Osteocyte (in vitro differentiated cells): ENCODE measurements around the gene KIF26A. TPM values are rescaled to one million over a fixed set of nuclear protein-coding genes. Genes with fewer than 3 reads are reported as not detected.

Source experiments
- DNase-seq: peaks from one replicate; pipeline ENCODE4 v3.0.0; 2021; ENCODE audit warnings: mixed read lengths; ENCODE audit not compliant: unreplicated experiment; ENCODE audit errors: extremely low spot score
- H3K27ac Mint-ChIP-seq: one replicate; pipeline ENCODE4 v1.8.0; 2021; ENCODE audit warnings: mild to moderate bottlenecking, mixed read lengths; ENCODE audit not compliant: unreplicated experiment
- H3K27me3 Mint-ChIP-seq: one replicate; pipeline ENCODE4 v1.8.0; 2021; ENCODE audit warnings: mixed read lengths; ENCODE audit not compliant: unreplicated experiment
- H3K36me3 Mint-ChIP-seq: one replicate; pipeline ENCODE4 v1.8.0; 2021; ENCODE audit warnings: mixed read lengths; ENCODE audit not compliant: unreplicated experiment
- H3K4me1 Mint-ChIP-seq: one replicate; pipeline ENCODE4 v1.8.0; 2021; ENCODE audit warnings: mixed read lengths; ENCODE audit not compliant: unreplicated experiment
- H3K4me3 Mint-ChIP-seq: one replicate; pipeline ENCODE4 v1.8.0; 2021; ENCODE audit warnings: mild to moderate bottlenecking, moderate library complexity, mixed read lengths; ENCODE audit not compliant: unreplicated experiment
- H3K9me3 Mint-ChIP-seq: one replicate; pipeline ENCODE4 v1.8.0; 2021; ENCODE audit warnings: mixed read lengths; ENCODE audit not compliant: unreplicated experiment
- total RNA-seq: library from RNA; stranded (reverse); gene quantifications from 2 replicates; pipeline ENCODE4 v1.2.1, GENCODE V29; 2021
- TF ChIP-seq, protein P1 (sequence below): fragments of 200-600 bp; sonication (generic); IDR thresholded peaks from 2 replicates; pipeline ENCODE4 v1.5.0; 2021; ENCODE audit warnings: antibody characterized with exemption, mild to moderate bottlenecking, moderate library complexity

KIF26A gene
- total RNA-seq, 1 donor from 2014 or later = 4.5 TPM

DNA sequence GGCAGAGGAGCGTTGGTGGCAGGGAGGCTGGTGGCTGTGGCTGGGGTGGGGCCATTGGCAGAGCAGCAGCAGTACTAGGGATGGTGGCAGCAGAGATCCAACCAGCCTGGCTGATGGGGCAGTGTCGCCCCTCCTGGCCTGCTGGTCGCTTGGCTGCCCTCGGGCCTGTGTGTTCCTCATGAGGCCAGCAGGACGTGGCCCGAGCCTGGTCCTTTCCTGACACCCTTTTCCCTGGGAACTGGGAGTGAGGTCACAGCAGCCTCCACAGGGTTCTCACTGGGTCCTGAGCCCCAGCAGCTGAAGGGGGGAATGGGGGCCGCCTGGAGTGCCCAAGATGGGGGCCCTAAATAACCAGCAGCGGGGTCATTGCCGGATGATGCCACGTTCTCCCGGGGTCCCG, 46.1 kb downstream of the KIF26A start:
- DNase-seq = no peak
- Mint-ChIP-seq H3K4me1 (peaks cover 15% of the 10 kb centered on the region), H3K27me3 (no peaks in the 10 kb centered on the region), H3K9me3 (no peaks in the 10 kb centered on the region), H3K4me3 (no peak overlapping the region), H3K36me3 (no peaks in the 10 kb centered on the region), H3K27ac (no peak overlapping the region)
- TF ChIP-seq, protein P1, sequence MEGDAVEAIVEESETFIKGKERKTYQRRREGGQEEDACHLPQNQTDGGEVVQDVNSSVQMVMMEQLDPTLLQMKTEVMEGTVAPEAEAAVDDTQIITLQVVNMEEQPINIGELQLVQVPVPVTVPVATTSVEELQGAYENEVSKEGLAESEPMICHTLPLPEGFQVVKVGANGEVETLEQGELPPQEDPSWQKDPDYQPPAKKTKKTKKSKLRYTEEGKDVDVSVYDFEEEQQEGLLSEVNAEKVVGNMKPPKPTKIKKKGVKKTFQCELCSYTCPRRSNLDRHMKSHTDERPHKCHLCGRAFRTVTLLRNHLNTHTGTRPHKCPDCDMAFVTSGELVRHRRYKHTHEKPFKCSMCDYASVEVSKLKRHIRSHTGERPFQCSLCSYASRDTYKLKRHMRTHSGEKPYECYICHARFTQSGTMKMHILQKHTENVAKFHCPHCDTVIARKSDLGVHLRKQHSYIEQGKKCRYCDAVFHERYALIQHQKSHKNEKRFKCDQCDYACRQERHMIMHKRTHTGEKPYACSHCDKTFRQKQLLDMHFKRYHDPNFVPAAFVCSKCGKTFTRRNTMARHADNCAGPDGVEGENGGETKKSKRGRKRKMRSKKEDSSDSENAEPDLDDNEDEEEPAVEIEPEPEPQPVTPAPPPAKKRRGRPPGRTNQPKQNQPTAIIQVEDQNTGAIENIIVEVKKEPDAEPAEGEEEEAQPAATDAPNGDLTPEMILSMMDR = no peak

DNA sequence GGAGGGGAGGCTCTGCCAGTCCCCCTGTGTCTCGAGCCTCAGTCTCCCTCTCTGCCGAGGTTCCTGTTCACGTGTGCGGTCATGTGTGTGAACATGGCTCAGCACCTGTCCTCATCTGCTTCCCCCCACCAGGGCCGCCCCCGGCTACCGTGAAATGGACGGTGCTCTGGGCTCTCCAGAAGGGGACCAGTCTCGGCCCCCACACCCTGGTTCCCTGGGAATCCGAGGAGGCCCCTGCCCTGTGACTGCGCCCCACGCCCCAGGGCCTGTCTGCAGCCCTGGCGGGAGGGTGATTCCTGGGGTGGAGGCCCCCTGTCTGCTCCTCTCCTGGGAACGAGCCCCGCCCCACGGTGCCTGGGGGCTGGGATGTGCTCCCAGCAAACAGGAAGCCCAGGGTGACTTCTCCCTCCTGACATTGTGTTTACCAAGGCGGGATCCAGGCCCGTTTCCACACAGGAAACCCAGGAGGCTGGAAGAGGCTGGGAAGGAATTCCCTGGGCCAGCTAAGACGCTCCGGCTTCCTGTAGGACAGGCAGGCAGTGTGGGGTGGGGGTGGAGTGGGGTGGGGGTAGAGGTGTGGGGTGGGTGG, 46.6 kb downstream of the KIF26A start:
- H3K27ac Mint-ChIP-seq = no peak overlapping the region

DNA sequence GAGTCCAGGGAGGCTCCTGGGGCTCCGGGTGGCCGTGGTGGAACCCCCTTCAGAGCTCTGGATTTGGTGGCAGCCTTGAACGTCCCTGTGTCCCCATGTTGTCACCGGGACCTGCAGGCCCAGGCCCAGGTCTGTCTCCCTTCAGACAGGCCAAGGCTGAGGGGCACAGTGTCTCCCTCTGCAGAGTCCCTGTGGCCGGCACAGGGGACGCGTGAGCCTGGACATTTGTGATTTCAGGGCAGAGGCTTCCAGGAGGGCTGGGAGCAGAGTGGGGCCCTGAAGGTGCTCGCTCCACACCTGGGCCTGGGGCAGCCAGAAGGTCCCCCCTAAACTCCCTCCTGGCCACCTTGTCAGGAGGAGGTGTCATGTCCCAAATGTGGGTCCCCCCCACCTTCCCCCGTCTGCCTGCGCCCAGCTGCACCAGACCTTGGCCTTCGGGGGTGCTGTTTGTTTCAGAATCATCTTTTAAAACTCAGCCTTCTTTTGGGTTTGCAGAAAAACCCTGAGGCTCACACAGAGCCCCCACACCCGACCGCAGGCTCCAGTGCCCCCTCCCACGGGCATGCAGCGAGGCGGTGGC, 47.6 kb downstream of the KIF26A start:
- TF ChIP-seq, protein P1 = no peak
- Mint-ChIP-seq H3K27me3 (no peaks in the 10 kb centered on the region), H3K27ac (no peak overlapping the region), H3K4me1 (peaks cover 14% of the 10 kb centered on the region), H3K36me3 (no peaks in the 10 kb centered on the region), H3K4me3 (no peak overlapping the region), H3K9me3 (no peaks in the 10 kb centered on the region)
- no peak for DNase-seq

More for the DNA sequence above, 46.6 kb downstream of the KIF26A start:
- H3K9me3 Mint-ChIP-seq = no peaks in the 10 kb centered on the region
- no peak for DNase-seq
- H3K4me3 Mint-ChIP-seq = no peak overlapping the region
- peaks cover 15% of the 10 kb centered on the region for H3K4me1 Mint-ChIP-seq
- no peaks in the 10 kb centered on the region for H3K36me3 Mint-ChIP-seq
- H3K27me3 Mint-ChIP-seq = no peaks in the 10 kb centered on the region
- TF ChIP-seq, protein P1 = no peak

DNA sequence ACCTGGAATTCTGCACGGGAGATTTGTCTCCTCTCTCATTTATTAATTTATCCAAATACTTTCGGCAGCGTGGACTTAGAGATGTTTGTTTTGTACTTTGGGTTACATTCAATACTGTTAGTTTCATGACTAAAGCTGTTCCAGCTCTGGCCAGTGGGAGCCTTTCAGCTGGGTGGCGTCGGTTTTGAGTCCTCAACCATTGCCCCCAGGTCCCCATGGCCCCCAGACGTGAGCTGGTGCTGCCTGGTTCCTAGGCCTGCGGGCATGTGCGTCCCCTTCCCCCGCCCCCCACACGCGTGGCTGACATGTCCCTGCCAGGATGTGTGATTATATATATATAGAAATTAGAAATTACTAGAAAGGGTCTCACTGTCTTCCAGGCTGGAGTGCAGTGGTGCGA, 48.2 kb downstream of the KIF26A start:
- no peaks in the 10 kb centered on the region for H3K36me3 Mint-ChIP-seq
- H3K27me3 Mint-ChIP-seq = no peaks in the 10 kb centered on the region
- no peaks in the 10 kb centered on the region for H3K9me3 Mint-ChIP-seq
- H3K27ac Mint-ChIP-seq = no peak overlapping the region
- TF ChIP-seq, protein P1 = no peak
- peaks cover 14% of the 10 kb centered on the region for H3K4me1 Mint-ChIP-seq
- DNase-seq = no peak
- H3K4me3 Mint-ChIP-seq = no peak overlapping the region

DNA sequence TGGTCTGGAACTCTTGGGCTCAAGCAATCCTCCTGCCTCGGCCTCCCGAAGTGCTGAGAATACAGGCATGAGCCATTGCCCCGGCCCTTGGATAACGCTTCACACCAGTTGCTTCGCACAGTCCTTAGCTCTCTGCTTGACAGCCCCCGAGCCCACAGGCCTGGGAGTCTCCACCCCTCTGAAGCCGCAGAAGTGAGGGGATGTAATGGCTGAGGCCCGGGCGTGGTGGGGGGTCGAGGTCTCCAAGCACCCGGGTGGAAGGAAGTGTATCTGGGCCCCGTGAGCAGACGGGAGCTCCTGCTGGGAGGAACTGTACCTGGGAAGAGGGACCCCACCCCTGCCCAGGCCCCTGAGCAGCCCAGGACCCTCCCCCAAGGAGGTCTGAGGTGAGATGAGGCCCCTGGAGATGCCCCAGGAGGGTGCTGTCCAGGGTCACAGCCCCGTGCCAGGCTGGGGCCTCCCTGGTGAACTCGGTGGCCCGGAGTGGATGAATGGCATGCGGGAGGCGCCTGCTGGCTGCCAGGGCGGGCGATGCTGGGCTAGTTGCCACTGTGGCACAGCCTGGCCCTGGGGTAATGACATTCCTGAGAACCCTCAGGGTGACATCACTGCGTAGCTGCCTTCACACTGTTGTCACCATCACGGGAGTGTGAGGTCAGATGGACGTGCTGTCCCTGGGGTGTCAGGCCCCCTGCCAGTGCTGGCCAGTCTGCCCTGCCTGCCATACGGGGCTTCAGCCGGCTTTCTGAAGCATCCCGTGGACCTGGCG, 48.9 kb downstream of the KIF26A start:
- Mint-ChIP-seq H3K9me3 (no peaks in the 10 kb centered on the region), H3K4me3 (no peak overlapping the region), H3K4me1 (peaks cover 14% of the 10 kb centered on the region), H3K27ac (no peak overlapping the region), H3K36me3 (no peaks in the 10 kb centered on the region), H3K27me3 (no peaks in the 10 kb centered on the region)
- no peak for DNase-seq
- TF ChIP-seq, protein P1 = no peak
